ENCODE measurements around the gene DNAJC4.

Gene DNAJC4

DNA sequence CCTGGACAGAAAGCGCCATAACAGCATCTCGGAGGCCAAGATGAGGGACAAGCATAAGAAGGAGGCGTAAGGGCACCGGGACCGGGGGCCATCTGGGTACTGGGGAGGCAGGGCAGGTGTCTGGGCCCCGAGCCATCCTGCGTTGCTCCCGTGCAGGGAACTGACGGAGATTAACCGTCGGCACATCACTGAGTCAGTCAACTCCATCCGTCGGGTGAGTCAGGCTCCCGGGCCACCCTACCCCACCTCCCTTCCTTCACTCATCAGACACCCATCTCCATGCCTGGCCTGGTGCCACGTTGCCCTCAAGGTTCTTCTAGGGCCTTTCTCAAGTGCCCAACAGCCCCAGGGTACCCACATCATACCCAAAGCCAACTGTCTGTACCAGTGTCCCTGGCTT is 36.0 kb downstream of the DNAJC4 start:
- H3K27ac ChIP-seq (ENCODE audit: low read length): no peak overlapping the region
- no peaks in the 10 kb centered on the region for H3K27me3 ChIP-seq (replicated peaks; ENCODE audit: insufficient read depth, low read length)
- H3F3A ChIP-seq (ENCODE audit: insufficient read depth, low read length): peaks cover 16% of the 10 kb centered on the region
- no peaks in the 10 kb centered on the region for H3K9me3 ChIP-seq (replicated peaks; ENCODE audit: insufficient read depth, low read length)
- no peak overlapping the region for H2AFZ ChIP-seq (ENCODE audit: low read length)
- H3K4me1 ChIP-seq (ENCODE audit: low read length): no peaks in the 10 kb centered on the region
- peaks cover under 1% of the 10 kb centered on the region; the same call in 1 of the 2 replicates for H3K79me2 ChIP-seq (ENCODE audit: low read length)
- H3K9ac ChIP-seq (ENCODE audit: low read length): no peak overlapping the region
- no peak overlapping the region for H3K4me2 ChIP-seq (ENCODE audit: low read depth, low read length)
- TF ChIP-seq EZH2 (optimal IDR thresholded peaks at IDR 0.05; ENCODE audit: low read depth, low read length): no peak
- TF ChIP-seq, protein P1, sequence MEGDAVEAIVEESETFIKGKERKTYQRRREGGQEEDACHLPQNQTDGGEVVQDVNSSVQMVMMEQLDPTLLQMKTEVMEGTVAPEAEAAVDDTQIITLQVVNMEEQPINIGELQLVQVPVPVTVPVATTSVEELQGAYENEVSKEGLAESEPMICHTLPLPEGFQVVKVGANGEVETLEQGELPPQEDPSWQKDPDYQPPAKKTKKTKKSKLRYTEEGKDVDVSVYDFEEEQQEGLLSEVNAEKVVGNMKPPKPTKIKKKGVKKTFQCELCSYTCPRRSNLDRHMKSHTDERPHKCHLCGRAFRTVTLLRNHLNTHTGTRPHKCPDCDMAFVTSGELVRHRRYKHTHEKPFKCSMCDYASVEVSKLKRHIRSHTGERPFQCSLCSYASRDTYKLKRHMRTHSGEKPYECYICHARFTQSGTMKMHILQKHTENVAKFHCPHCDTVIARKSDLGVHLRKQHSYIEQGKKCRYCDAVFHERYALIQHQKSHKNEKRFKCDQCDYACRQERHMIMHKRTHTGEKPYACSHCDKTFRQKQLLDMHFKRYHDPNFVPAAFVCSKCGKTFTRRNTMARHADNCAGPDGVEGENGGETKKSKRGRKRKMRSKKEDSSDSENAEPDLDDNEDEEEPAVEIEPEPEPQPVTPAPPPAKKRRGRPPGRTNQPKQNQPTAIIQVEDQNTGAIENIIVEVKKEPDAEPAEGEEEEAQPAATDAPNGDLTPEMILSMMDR (IDR thresholded peaks at IDR 0.05; ENCODE audit: low read length): no peak
- TF ChIP-seq EZH2phosphoT487 (IDR thresholded peaks at IDR 0.05; ENCODE audit: low read length): no peak
- H3K36me3 ChIP-seq (replicated peaks; ENCODE audit: insufficient read depth, low read length): no peaks in the 10 kb centered on the region
- no peaks in the 10 kb centered on the region for H4K20me1 ChIP-seq (ENCODE audit: insufficient read depth, low read length)
- DNase-seq: no peak
- H3K4me3 ChIP-seq (ENCODE audit: low read length): no peak overlapping the region
- H3K9me2 ChIP-seq (replicated peaks; ENCODE audit: insufficient read depth, low read length): no peaks in the 10 kb centered on the region

DNA sequence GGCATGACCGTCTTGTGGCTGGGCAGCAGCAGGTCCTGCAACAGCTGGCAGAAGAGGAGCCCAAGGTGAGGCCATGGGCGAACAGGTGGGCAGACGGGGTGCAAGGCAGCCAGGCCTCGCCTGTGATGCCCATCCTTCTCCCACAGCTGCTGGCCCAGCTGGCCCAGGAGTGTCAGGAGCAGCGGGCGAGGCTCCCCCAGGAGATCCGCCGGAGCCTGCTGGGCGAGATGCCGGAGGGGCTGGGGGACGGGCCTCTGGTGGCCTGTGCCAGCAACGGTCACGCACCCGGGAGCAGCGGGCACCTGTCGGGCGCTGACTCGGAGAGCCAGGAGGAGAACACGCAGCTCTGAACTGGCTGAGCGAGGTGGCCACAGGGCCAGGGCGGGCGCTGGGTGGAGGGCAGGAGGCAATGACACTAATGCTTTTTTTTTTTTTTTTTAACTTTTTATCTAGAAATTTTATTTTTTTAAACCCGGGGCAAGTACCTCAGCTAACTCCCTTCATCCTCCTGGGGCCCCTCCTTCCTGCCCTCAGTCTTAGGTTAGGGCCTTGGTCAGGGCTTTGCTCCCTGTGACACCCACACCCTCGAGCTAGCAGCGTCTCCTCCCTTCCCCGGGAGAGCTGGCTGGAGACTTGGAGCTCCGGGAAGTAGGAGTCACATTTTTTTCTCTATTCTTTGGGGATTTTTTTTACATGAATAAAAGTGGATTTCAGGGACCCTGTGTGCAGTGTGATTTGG is 37.0 kb downstream of the DNAJC4 start:
- Histone ChIP-seq H3F3A (ENCODE audit: insufficient read depth, low read length) (peaks cover 23% of the 10 kb centered on the region), H3K27me3 (replicated peaks; ENCODE audit: insufficient read depth, low read length) (no peaks in the 10 kb centered on the region), H3K36me3 (replicated peaks; ENCODE audit: insufficient read depth, low read length) (no peaks in the 10 kb centered on the region), H3K4me2 (ENCODE audit: low read depth, low read length) (no peak overlapping the region), H3K9me3 (replicated peaks; ENCODE audit: insufficient read depth, low read length) (no peaks in the 10 kb centered on the region), H3K79me2 (ENCODE audit: low read length) (peaks cover 7% of the 10 kb centered on the region; the same call in 1 of the 2 replicates), H3K9ac (ENCODE audit: low read length) (no peak overlapping the region), H4K20me1 (ENCODE audit: insufficient read depth, low read length) (no peaks in the 10 kb centered on the region), H3K9me2 (replicated peaks; ENCODE audit: insufficient read depth, low read length) (no peaks in the 10 kb centered on the region), H3K4me3 (ENCODE audit: low read length) (no peak overlapping the region), H2AFZ (ENCODE audit: low read length) (no peak overlapping the region), H3K4me1 (ENCODE audit: low read length) (0 out of 2 replicates have a peak, but pooled peaks cover 5% of the 10 kb centered on the region), H3K27ac (ENCODE audit: low read length) (no peak overlapping the region)
- TF ChIP-seq EZH2 (optimal IDR thresholded peaks at IDR 0.05; ENCODE audit: low read depth, low read length) (no peak), EZH2phosphoT487 (IDR thresholded peaks at IDR 0.05; ENCODE audit: low read length) (no peak)
- TF ChIP-seq, protein P1 (IDR thresholded peaks at IDR 0.05; ENCODE audit: low read length): no peak
- no peak for DNase-seq

DNA sequence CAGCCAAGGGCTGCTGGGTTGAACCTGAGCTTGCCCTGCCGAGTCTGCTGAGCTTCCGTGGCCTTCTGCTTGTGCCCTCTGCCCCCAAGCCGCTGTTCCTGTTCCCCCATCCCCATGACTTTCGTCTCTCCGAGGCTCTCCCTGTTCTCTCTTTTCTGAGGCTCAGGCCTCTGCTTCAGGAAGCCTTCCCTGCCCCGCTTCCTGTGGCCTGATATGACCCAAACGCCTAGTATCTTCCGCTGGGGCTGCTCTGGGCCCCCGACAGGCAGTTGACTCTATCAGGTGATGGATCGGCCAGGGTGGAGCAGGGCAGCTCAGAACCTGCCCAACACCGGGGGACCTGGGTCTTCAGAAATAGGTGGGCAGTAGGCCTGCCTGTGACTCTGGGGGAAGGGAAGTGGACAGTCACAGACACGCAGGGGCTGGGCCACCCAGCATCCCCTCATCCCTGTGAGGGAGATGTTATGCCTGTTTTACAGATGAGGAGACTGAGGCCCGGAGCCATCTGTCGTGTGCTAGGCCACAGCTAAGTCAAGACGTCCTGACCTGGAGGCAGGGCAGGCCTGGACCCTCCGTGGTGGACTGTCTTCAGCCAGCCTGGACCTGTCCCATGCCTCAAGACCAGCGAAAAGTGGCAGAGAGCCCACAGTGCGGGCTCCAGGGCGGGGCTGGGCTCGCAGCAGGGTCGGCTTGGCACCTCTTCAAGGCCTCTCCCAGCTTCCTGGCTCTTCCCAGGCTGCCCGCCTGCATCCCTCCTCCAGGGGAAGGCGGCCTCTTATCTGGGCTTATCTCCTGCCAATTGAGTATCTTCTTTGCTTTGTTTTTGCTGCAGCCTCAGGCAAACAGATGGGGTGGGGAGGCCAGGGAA is 37.9 kb downstream of the DNAJC4 start:
- Histone ChIP-seq H3K36me3 (replicated peaks; ENCODE audit: insufficient read depth, low read length) (no peaks in the 10 kb centered on the region), H3K9me2 (replicated peaks; ENCODE audit: insufficient read depth, low read length) (no peaks in the 10 kb centered on the region), H3K79me2 (ENCODE audit: low read length) (peaks cover 11% of the 10 kb centered on the region; the same call in 1 of the 2 replicates), H3K4me1 (ENCODE audit: low read length) (0 out of 2 replicates have a peak, but pooled peaks cover 5% of the 10 kb centered on the region), H3K4me3 (ENCODE audit: low read length) (peak overlapping the region; percentile 80), H3K9ac (ENCODE audit: low read length) (peak overlapping the region; percentile 84; the same call in 1 of the 2 replicates), H4K20me1 (ENCODE audit: insufficient read depth, low read length) (no peaks in the 10 kb centered on the region), H3K9me3 (replicated peaks; ENCODE audit: insufficient read depth, low read length) (no peaks in the 10 kb centered on the region), H3F3A (ENCODE audit: insufficient read depth, low read length) (peaks cover 26% of the 10 kb centered on the region), H3K27ac (ENCODE audit: low read length) (peak overlapping the region; percentile 83; the same call in 1 of the 2 replicates), H3K27me3 (replicated peaks; ENCODE audit: insufficient read depth, low read length) (no peaks in the 10 kb centered on the region), H2AFZ (ENCODE audit: low read length) (peak overlapping the region; percentile 73; the same call in 1 of the 2 replicates), H3K4me2 (ENCODE audit: low read depth, low read length) (peak overlapping the region; percentile 83)
- TF ChIP-seq EZH2phosphoT487 (IDR thresholded peaks at IDR 0.05; ENCODE audit: low read length) (no peak), EZH2 (optimal IDR thresholded peaks at IDR 0.05; ENCODE audit: low read depth, low read length) (no peak)
- TF ChIP-seq, protein P1 (IDR thresholded peaks at IDR 0.05; ENCODE audit: low read length): no peak
- no peak for DNase-seq
